H9 (cell line): ENCODE results near the gene NAA10. TPM values are rescaled to one million over a fixed set of nuclear protein-coding genes. Genes with fewer than 3 reads are reported as not detected.

Experiments
- DNase-seq: peaks from one replicate; pipeline ENCODE4 v3.0.0-alpha.2; 2017
- H2AFZ ChIP-seq: one replicate; pipeline ENCODE4 v1.6.1; 2013; ENCODE audit warnings: mild to moderate bottlenecking, low read length, control low read depth, moderate library complexity
- H2AK5ac ChIP-seq: 2 replicates; pipeline ENCODE4 v1.6.1; 2013; ENCODE audit warnings: low read length, control low read depth, mixed read lengths; ENCODE audit not compliant: insufficient read length
- H2BK120ac ChIP-seq: one replicate; pipeline ENCODE4 v1.6.1; 2013; ENCODE audit warnings: low read depth, mild to moderate bottlenecking, low read length, control low read depth, inconsistent platforms; ENCODE audit not compliant: poor library complexity, severe bottlenecking
- H2BK12ac ChIP-seq: 2 replicates; pipeline ENCODE4 v1.6.1; 2013; ENCODE audit warnings: low read length, control low read depth, mixed read lengths, low read depth; ENCODE audit not compliant: insufficient read length
- H2BK15ac ChIP-seq: 2 replicates; pipeline ENCODE4 v1.6.1; 2013; ENCODE audit warnings: low read depth, low read length, control low read depth
- H2BK20ac ChIP-seq: one replicate; pipeline ENCODE4 v1.6.1; 2013; ENCODE audit warnings: low read depth, mild to moderate bottlenecking, low read length, control low read depth, inconsistent platforms; ENCODE audit not compliant: poor library complexity, severe bottlenecking
- H2BK5ac ChIP-seq: 2 replicates; pipeline ENCODE4 v1.6.1; 2013; ENCODE audit warnings: low read length, control low read depth, mixed read lengths; ENCODE audit not compliant: insufficient read length
- H3K14ac ChIP-seq: 2 replicates; pipeline ENCODE4 v1.6.1; 2013; ENCODE audit warnings: low read length, control low read depth; ENCODE audit not compliant: insufficient read depth
- H3K18ac ChIP-seq: 2 replicates; pipeline ENCODE4 v1.6.1; 2013; ENCODE audit warnings: low read depth, mild to moderate bottlenecking, mixed read lengths, low read length, control low read depth; ENCODE audit not compliant: insufficient read length
- H3K23ac ChIP-seq: 2 replicates; pipeline ENCODE4 v1.6.1; 2013; ENCODE audit warnings: low read length, control low read depth, mixed read lengths, low read depth; ENCODE audit not compliant: insufficient read length
- H3K23me2 ChIP-seq: 2 replicates; pipeline ENCODE4 v1.6.1; 2013; ENCODE audit warnings: low read depth, mild to moderate bottlenecking, mixed read lengths, low read length, control low read depth; ENCODE audit not compliant: insufficient read length, poor library complexity, severe bottlenecking
- H3K27ac ChIP-seq: 2 replicates; pipeline ENCODE4 v1.5.1; 2013; ENCODE audit warnings: low read length, control low read depth, mixed read lengths, low read depth; ENCODE audit not compliant: insufficient read length
- H3K27me3 ChIP-seq: 2 replicates; pipeline ENCODE4 v1.6.1; 2013; ENCODE audit warnings: low read length, control low read depth, inconsistent platforms; ENCODE audit not compliant: insufficient read depth
- H3K4ac ChIP-seq: 2 replicates; pipeline ENCODE4 v1.6.1; 2013; ENCODE audit warnings: low read depth, mild to moderate bottlenecking, control low read depth, inconsistent platforms, low read length, moderate library complexity
- H3K4me1 ChIP-seq: 2 replicates; pipeline ENCODE4 v1.6.1; 2013; ENCODE audit warnings: low read length, control low read depth, inconsistent platforms; ENCODE audit not compliant: insufficient read depth
- H3K4me2 ChIP-seq: 2 replicates; pipeline ENCODE4 v1.6.1; 2013; ENCODE audit warnings: low read length, control low read depth, mixed read lengths; ENCODE audit not compliant: insufficient read length, insufficient read depth
- H3K56ac ChIP-seq: 2 replicates; pipeline ENCODE4 v1.6.1; 2013; ENCODE audit warnings: low read depth, mild to moderate bottlenecking, mixed read lengths, low read length, control low read depth; ENCODE audit not compliant: insufficient read length
- H3K79me1 ChIP-seq: 2 replicates; pipeline ENCODE4 v1.6.1; 2013; ENCODE audit warnings: low read depth, mild to moderate bottlenecking, moderate library complexity, low read length, control low read depth, inconsistent platforms; ENCODE audit not compliant: insufficient read depth, poor library complexity, severe bottlenecking
- H3K79me2 ChIP-seq: 2 replicates; pipeline ENCODE4 v1.6.1; 2013; ENCODE audit warnings: low read length, control low read depth, inconsistent platforms; ENCODE audit not compliant: insufficient read depth
- H3K9ac ChIP-seq: 2 replicates; pipeline ENCODE4 v1.6.1; 2013; ENCODE audit warnings: low read length, control low read depth, mixed read lengths; ENCODE audit not compliant: insufficient read length; ENCODE audit errors: extremely low read depth
- H3K9me3 ChIP-seq: one replicate; pipeline ENCODE4 v1.6.1; 2013; ENCODE audit warnings: low read depth, low read length, inconsistent platforms; ENCODE audit not compliant: control insufficient read depth
- H3T11ph ChIP-seq: one replicate; pipeline ENCODE4 v1.6.1; 2013; ENCODE audit warnings: mild to moderate bottlenecking, low read length, control low read depth, inconsistent platforms
- H4K20me1 ChIP-seq: one replicate; pipeline ENCODE4 v1.6.1; 2013; ENCODE audit not compliant: control insufficient read depth, insufficient read length, insufficient read depth
- H4K5ac ChIP-seq: 2 replicates; pipeline ENCODE4 v1.6.1; 2013; ENCODE audit warnings: low read depth, mild to moderate bottlenecking, mixed read lengths, low read length, control low read depth; ENCODE audit not compliant: insufficient read length
- H4K8ac ChIP-seq: replicated peaks from 2 replicates; pipeline ENCODE4 v1.6.1; 2013; ENCODE audit warnings: low read length, control low read depth, mixed read lengths, low read depth; ENCODE audit not compliant: insufficient read length
- H4K91ac ChIP-seq: 2 replicates; pipeline ENCODE4 v1.6.1; 2013; ENCODE audit warnings: low read depth, mild to moderate bottlenecking, moderate library complexity, mixed read lengths, low read length, control low read depth; ENCODE audit not compliant: insufficient read length
- H3K27ac Mint-ChIP-seq, 3 experiments: 2 replicates in 2 of 3; 3 replicates in 1 of 3; pipeline ENCODE4 v1.8.0; 2020 to 2021; ENCODE audit warnings: mixed read lengths in 3 of 3, mild to moderate bottlenecking in 1 of 3, moderate library complexity in 1 of 3
- H3K27me3 Mint-ChIP-seq: 2 replicates; pipeline ENCODE4 v1.8.0; 2021; ENCODE audit warnings: low read depth, mild to moderate bottlenecking, moderate library complexity, mixed read lengths
- H3K36me3 Mint-ChIP-seq, 3 experiments: 2 replicates in 2 of 3; 3 replicates in 1 of 3; pipeline ENCODE4 v1.8.0; 2020 to 2021; ENCODE audit warnings: low read depth in 3 of 3, mixed read lengths in 3 of 3; ENCODE audit not compliant: insufficient read depth in 1 of 3
- H3K4me1 Mint-ChIP-seq, 2 experiments: 2 replicates each; pipeline ENCODE4 v1.8.0; 2020; ENCODE audit warnings: mixed read lengths in 2 of 2
- H3K4me3 Mint-ChIP-seq, 2 experiments: 2 replicates in 1 of 2; 3 replicates in 1 of 2; pipeline ENCODE4 v1.8.0; 2020 to 2021; ENCODE audit warnings: mild to moderate bottlenecking in 2 of 2, mixed read lengths in 2 of 2, moderate library complexity in 1 of 2
- H3K9me3 Mint-ChIP-seq, 2 experiments: 2 replicates in 1 of 2; 3 replicates in 1 of 2; pipeline ENCODE4 v1.8.0; 2020; ENCODE audit warnings: mild to moderate bottlenecking in 2 of 2, mixed read lengths in 2 of 2, moderate library complexity in 1 of 2
- WGBS: extraction: QIAGEN DNeasy Blood & Tissue Kit; methylation state at CpG from one replicate; pipeline ENCODE4 v1.1.7; 2013; ENCODE audit warnings: missing lambda C conversion rate, low lambda C conversion rate, mixed read lengths; ENCODE audit not compliant: insufficient read length; ENCODE audit errors: extremely low coverage; 5-methylcytosine and 5-hydroxymethylcytosine counted together
- total RNA-seq: library from RNA; stranded (reverse); gene quantifications from 2 replicates; pipeline ENCODE4 v1.2.1, GENCODE V29; 2021
- TF ChIP-seq, protein P1 (sequence below): fragments of 200-600 bp; sonication (generic); conservative IDR thresholded peaks from 3 replicates; pipeline ENCODE4 v1.8.0; 2021; ENCODE audit warnings: antibody characterized with exemption, mild to moderate bottlenecking

Gene NAA10
- total RNA-seq, 1 experiment from 2014 or later = 101 TPM

DNA sequence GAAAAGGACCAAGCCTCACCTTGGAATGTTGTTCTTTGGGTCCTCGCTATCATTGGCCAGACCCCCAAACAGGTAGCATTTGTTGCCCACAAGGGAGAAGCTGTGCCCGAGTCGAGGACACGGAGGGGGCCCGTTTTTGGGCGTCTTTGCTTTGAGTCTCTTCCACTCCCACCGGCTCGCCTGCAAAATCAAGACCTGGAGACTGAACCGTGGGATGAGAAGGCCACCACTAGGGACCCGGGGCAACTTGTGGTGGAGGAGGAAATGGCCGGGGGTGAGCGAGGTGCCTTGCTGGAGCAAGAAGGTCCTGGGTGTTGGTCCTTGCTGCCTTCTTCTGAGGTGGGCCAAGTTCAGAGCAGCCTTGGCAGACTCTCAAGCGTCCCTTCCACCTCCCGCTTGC, 29.3 kb upstream of the NAA10 start:
- TF ChIP-seq, protein P1, sequence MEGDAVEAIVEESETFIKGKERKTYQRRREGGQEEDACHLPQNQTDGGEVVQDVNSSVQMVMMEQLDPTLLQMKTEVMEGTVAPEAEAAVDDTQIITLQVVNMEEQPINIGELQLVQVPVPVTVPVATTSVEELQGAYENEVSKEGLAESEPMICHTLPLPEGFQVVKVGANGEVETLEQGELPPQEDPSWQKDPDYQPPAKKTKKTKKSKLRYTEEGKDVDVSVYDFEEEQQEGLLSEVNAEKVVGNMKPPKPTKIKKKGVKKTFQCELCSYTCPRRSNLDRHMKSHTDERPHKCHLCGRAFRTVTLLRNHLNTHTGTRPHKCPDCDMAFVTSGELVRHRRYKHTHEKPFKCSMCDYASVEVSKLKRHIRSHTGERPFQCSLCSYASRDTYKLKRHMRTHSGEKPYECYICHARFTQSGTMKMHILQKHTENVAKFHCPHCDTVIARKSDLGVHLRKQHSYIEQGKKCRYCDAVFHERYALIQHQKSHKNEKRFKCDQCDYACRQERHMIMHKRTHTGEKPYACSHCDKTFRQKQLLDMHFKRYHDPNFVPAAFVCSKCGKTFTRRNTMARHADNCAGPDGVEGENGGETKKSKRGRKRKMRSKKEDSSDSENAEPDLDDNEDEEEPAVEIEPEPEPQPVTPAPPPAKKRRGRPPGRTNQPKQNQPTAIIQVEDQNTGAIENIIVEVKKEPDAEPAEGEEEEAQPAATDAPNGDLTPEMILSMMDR = no peak; the same call in 2 of the 3 replicates
- H3K27ac Mint-ChIP-seq = 0 out of 7 replicates have a peak overlapping the region, but pooled peaks of 1 of the 3 experiments have one; percentile 28
- H3K9ac ChIP-seq = no peak overlapping the region
- no peak overlapping the region for H4K91ac ChIP-seq
- H3K36me3 Mint-ChIP-seq = peaks cover 46 to 75% (median 65%) of the 10 kb centered on the region in 3 experiments
- H3K79me1 ChIP-seq = peaks cover 5% of the 10 kb centered on the region
- no peak overlapping the region for H3K4ac ChIP-seq
- no peak for DNase-seq
- H3K4me3 Mint-ChIP-seq = no peak overlapping the region
- peaks cover 4% of the 10 kb centered on the region for H3K23me2 ChIP-seq
- no peak overlapping the region for H4K5ac ChIP-seq
- H4K20me1 ChIP-seq = no peaks in the 10 kb centered on the region
- no peak overlapping the region for H3K14ac ChIP-seq
- H3K79me2 ChIP-seq = peaks cover 44% of the 10 kb centered on the region; the same call in 1 of the 2 replicates
- no peak overlapping the region for H3K18ac ChIP-seq
- no peak overlapping the region for H3K56ac ChIP-seq
- H2AK5ac ChIP-seq = no peak overlapping the region
- H2BK15ac ChIP-seq = no peak overlapping the region
- no peak overlapping the region for H3K27ac ChIP-seq
- H2BK5ac ChIP-seq = no peak overlapping the region
- no peak overlapping the region for H2BK120ac ChIP-seq
- H3K23ac ChIP-seq = no peak overlapping the region
- H3T11ph ChIP-seq = no peak overlapping the region
- H3K27me3 ChIP-seq = no peaks in the 10 kb centered on the region
- peaks cover 4% of the 10 kb centered on the region; the same call in 1 of the 2 replicates for H3K4me1 ChIP-seq
- no peak overlapping the region for H2BK20ac ChIP-seq
- no peak overlapping the region for H4K8ac ChIP-seq
- H3K9me3 Mint-ChIP-seq = peaks cover 0 to 3% of the 10 kb centered on the region in 2 experiments; a peak in 1 of 5 replicates
- no peaks in the 10 kb centered on the region for H3K9me3 ChIP-seq
- H2AFZ ChIP-seq = no peak overlapping the region
- H3K27me3 Mint-ChIP-seq = peaks cover 1% of the 10 kb centered on the region; the same call in 1 of the 2 replicates
- H2BK12ac ChIP-seq = no peak overlapping the region
- no peak overlapping the region for H3K4me2 ChIP-seq
- H3K4me1 Mint-ChIP-seq = peaks cover 26 to 31% of the 10 kb centered on the region in 2 experiments
- WGBS = no CpG with 5 or more reads among the region's 14 CpGs
